Right atrium auricular region (tissue), 2 donors: ENCODE measurements around the gene MKS1. TPM values are rescaled to one million over a fixed set of nuclear protein-coding genes. Genes with fewer than 3 reads are reported as not detected.
A peak's percentile ranks its signal among the peaks of the same experiment; 100 is the strongest.

Experiments used
- DNase-seq: peaks from one replicate; pipeline ENCODE4 v3.0.0-alpha.2; 2019; ENCODE audit warnings: low spot score
- H3K27ac ChIP-seq, 2 donors: fragments of 200-600 bp; sonication (generic); 1 replicate in 1 of 2; 2 replicates in 1 of 2; pipeline ENCODE4 v1.5.1; 2016 to 2019
- H3K27me3 ChIP-seq, 2 donors: fragments of 200-600 bp; sonication (generic); one replicate each; pipeline versions ENCODE4 v1.5.1 to v1.6.0; 2017 to 2019
- H3K36me3 ChIP-seq: fragments of 200-600 bp; sonication (generic); one replicate; pipeline ENCODE4 v1.5.1; 2016
- H3K4me1 ChIP-seq, 2 donors: fragments of 200-600 bp; sonication (generic); one replicate each; pipeline versions ENCODE4 v1.5.1 to v1.6.0; 2017 to 2019
- H3K4me3 ChIP-seq, 2 donors: fragments of 200-600 bp; sonication (generic); 1 replicate in 1 of 2; 2 replicates in 1 of 2; pipeline ENCODE4 v1.5.1; 2017 to 2019; ENCODE audit warnings: mild to moderate bottlenecking in 1 of 2, moderate library complexity in 1 of 2
- H3K9me3 ChIP-seq, 2 donors: fragments of 200-600 bp; sonication (generic); one replicate each; pipeline ENCODE4 v1.5.1; 2019
- total RNA-seq, 2 donors: library from RNA; depleted of rRNA; stranded (reverse); fragments of >200 nt; gene quantifications; one replicate each; pipeline ENCODE4 v1.1.0, GENCODE V29; 2016
- TF ChIP-seq, protein P1 (sequence below), 2 donors: fragments of 200-600 bp; sonication (generic); IDR thresholded peaks; one replicate each; pipeline ENCODE4 v1.5.1; 2019; ENCODE audit warnings: antibody characterized with exemption in 2 of 2

Gene MKS1
- total RNA-seq, 2 donors from 2014 or later = 4.8 to 6.4 TPM

DNA sequence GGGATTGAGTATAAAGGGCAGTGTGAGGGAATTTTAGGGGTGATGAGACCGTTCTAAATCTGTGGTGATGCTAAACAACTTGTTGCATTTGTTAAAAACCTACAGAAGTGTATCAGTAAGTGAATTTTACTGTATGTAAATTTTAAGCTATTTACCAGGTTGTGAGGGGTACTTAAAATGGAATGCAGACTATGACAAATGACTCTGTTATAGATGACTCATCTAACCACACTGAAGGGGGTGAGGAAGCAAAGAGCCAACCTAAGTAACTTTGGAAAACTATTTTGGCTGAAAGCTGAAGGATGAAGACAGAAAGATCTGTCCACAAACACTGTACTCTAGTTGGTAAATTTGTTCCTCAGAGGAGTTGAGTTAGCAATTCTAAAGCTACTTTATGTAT, 5.3 kb upstream of the MKS1 start:
- H3K27me3 ChIP-seq = no peaks in the 10 kb centered on the region
- TF ChIP-seq, protein P1, sequence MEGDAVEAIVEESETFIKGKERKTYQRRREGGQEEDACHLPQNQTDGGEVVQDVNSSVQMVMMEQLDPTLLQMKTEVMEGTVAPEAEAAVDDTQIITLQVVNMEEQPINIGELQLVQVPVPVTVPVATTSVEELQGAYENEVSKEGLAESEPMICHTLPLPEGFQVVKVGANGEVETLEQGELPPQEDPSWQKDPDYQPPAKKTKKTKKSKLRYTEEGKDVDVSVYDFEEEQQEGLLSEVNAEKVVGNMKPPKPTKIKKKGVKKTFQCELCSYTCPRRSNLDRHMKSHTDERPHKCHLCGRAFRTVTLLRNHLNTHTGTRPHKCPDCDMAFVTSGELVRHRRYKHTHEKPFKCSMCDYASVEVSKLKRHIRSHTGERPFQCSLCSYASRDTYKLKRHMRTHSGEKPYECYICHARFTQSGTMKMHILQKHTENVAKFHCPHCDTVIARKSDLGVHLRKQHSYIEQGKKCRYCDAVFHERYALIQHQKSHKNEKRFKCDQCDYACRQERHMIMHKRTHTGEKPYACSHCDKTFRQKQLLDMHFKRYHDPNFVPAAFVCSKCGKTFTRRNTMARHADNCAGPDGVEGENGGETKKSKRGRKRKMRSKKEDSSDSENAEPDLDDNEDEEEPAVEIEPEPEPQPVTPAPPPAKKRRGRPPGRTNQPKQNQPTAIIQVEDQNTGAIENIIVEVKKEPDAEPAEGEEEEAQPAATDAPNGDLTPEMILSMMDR (IDR thresholded peaks at IDR 0.05) = no peak
- H3K27ac ChIP-seq = no peak overlapping the region
- DNase-seq = no peak
- no peaks in the 10 kb centered on the region for H3K36me3 ChIP-seq
- no peak overlapping the region for H3K4me3 ChIP-seq
- H3K4me1 ChIP-seq = peaks cover 0 to 8% of the 10 kb centered on the region in 2 donors
- no peaks in the 10 kb centered on the region for H3K9me3 ChIP-seq

DNA sequence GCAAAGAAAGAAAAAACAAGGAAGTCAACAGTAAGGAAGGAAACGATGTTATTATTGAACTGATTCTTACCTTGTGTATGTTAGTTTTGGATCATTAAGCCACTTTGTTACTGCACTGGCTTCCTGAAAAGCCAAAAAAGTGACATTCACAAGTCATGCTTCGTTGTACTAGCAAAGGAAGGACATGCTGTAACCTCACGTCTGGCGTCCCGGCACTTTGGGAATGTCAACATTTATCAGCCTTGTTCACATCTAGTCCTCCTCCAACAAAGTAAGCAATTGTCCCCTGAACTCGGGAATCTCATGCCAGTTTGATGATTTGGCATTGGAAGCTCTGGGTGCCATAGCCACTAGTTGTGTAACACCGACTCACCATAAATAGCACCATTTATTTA, 731 bp upstream of the MKS1 start:
- DNase-seq = no peak
- Histone ChIP-seq H3K4me1 (peaks cover 0 to 8% of the 10 kb centered on the region in 2 donors), H3K9me3 (no peaks in the 10 kb centered on the region), H3K36me3 (peaks cover 5% of the 10 kb centered on the region), H3K4me3 (peak overlapping the region; percentile 84 to 96), H3K27me3 (no peaks in the 10 kb centered on the region), H3K27ac (peak overlapping the region; percentile 68)
- TF ChIP-seq, protein P1 (IDR thresholded peaks at IDR 0.05) = no peak

DNA sequence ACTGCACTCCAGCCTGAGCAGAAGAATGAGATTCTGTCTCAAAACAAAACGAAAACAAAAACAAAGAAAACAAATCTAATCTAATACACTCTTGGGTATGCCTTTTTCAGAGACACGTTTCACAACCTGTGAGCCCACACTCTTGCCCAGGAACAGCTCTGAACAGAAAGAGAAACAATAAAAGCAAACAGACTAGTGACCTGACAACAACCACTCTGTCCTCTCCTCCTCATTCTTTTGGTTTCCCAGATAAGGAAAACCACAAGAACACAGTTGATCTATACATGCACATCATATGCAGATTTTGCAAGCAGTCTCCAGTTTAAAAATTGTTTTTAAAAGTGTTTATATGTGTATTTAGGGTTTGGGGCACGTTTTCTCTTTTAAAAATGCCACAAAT, 1.3 kb downstream of the MKS1 start:
- no peak for DNase-seq
- H3K4me1 ChIP-seq = peaks cover 0 to 8% of the 10 kb centered on the region in 2 donors
- H3K27me3 ChIP-seq = no peaks in the 10 kb centered on the region
- TF ChIP-seq, protein P1 (IDR thresholded peaks at IDR 0.05) = no peak
- no peaks in the 10 kb centered on the region for H3K9me3 ChIP-seq
- no peak overlapping the region for H3K4me3 ChIP-seq
- H3K27ac ChIP-seq = no peak overlapping the region
- H3K36me3 ChIP-seq = peaks cover 13% of the 10 kb centered on the region

DNA sequence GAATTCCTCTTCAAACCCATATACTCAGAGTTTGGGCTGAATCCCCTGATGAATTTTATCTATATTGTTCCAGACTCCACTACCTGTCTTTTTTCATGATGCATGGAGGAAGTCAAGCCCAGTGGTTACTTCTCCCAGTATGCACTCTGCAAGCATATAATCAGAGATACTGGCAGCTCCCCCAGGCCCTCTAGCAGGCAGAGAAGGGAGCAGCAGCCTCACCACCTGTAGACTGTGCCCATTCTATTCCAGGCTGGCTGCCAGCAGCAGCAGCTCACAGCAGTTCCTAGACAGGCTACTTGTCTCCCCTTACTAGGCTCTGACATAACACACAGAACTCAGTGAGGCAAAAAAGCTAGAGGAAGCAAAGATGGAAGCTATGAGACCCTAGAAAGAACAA, 3.4 kb downstream of the MKS1 start:
- Histone ChIP-seq H3K36me3 (peaks cover 30% of the 10 kb centered on the region), H3K4me1 (peaks cover 0 to 8% of the 10 kb centered on the region in 2 donors), H3K4me3 (no peak overlapping the region), H3K27ac (no peak overlapping the region), H3K9me3 (no peaks in the 10 kb centered on the region), H3K27me3 (no peaks in the 10 kb centered on the region)
- DNase-seq = no peak
- TF ChIP-seq, protein P1 (IDR thresholded peaks at IDR 0.05) = no peak

DNA sequence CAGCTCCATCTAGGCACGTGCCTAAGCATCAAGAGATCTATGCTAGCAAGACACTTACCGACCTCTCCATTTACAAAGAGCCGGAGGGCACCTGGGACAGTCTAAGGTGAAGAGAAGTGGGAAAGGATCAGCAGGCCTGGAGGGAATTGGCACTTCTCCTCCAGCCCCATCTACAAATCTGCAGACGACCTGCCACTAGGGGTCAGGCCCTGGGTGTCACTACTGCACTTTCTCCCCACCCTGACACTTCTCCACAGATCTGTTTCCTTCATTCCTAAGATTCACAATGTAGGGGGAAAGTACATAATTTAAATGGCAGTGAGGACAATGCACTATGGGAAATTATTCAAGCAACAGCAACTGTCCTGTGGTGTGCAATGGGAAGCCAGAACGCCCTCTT, 8.1 kb downstream of the MKS1 start:
- TF ChIP-seq, protein P1 (IDR thresholded peaks at IDR 0.05) = no peak
- no peaks in the 10 kb centered on the region for H3K4me1 ChIP-seq
- peaks cover 60% of the 10 kb centered on the region for H3K36me3 ChIP-seq
- no peak overlapping the region for H3K27ac ChIP-seq
- H3K4me3 ChIP-seq = no peak overlapping the region
- no peaks in the 10 kb centered on the region for H3K27me3 ChIP-seq
- no peaks in the 10 kb centered on the region for H3K9me3 ChIP-seq
- DNase-seq = no peak

DNA sequence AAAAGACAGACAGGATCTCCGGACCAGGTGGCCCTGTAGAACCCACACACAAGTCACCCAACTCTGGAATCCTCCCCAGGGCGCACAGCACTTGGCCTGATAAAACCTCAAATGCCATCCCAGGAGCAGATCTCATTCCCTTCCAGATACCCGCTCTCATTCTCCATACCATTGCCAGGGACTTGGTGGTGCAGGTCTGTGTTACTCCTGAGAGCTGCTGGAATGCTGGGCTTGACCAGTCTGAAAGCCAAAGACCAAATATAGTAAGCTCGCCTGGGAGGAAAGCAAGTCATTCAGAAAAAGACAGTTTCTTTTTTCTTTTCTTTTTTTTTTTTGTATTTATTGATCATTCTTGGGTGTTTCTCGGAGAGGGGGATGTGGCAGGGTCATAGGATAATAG, 10.7 kb downstream of the MKS1 start:
- H3K4me1 ChIP-seq = no peaks in the 10 kb centered on the region
- H3K4me3 ChIP-seq = no peak overlapping the region
- peaks cover 52% of the 10 kb centered on the region for H3K36me3 ChIP-seq
- no peaks in the 10 kb centered on the region for H3K9me3 ChIP-seq
- H3K27ac ChIP-seq = no peak overlapping the region
- H3K27me3 ChIP-seq = no peaks in the 10 kb centered on the region
- TF ChIP-seq, protein P1 (IDR thresholded peaks at IDR 0.05) = no peak
- no peak for DNase-seq
